Hepatocyte (in vitro differentiated cells): Measurements from ENCODE around the gene PTPN14.

ENCODE experiments used
- EZH2 ChIP-seq: fragments of 200-600 bp; sonication (generic); IDR thresholded peaks from 2 replicates; pipeline ENCODE4 v1.6.1; 2016; ENCODE audit warnings: antibody characterized with exemption, mild to moderate bottlenecking, borderline replicate concordance
- EZH2phosphoT487 ChIP-seq: fragments of 200-600 bp; sonication (generic); IDR thresholded peaks from one replicate; pipeline ENCODE4 v1.6.1; 2018; ENCODE audit warnings: antibody characterized with exemption, mild to moderate bottlenecking, low read depth, moderate library complexity; ENCODE audit not compliant: unreplicated experiment, severe bottlenecking
- TF ChIP-seq, protein P1 (sequence below): fragments of 200-600 bp; sonication (generic); IDR thresholded peaks from 2 replicates; pipeline ENCODE4 v1.5.1; 2016; ENCODE audit warnings: antibody characterized with exemption, mild to moderate bottlenecking; ENCODE audit not compliant: poor library complexity

DNA sequence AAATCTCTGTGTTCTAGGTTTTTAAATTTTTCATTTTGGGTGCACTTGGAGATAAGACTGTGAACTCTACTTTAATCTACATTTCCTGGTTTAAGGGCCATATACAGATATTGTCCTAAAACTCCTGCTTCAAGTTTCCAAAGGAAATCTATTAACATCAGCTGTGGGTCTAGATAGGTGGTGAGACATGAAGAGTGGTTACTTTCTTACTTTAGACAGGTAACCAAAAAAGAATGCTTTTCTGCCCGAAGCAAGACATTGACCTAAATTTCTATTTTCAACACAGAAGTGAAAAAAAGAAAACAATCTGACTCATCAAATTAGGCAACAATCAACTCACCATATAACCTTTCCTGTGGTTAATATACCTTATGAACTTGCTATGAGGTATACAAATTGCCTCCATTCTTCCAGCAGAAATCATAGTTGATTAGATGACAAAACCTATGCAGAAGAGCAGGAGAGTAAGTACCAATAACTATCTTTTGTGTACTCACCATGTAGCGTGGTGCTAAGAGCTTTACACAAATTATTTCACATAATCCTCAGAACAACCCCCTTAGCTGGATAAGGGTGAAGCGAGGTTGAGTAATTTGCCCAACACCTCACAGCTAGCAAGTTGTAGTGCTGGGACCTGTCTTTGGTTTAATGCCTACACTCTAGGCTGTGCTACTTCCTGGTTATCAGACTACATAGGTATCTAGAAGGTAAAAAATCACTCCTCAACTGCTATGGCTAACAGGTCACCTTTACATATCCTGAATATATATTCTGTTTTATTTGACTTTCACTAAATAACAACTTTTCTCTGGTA lies 23.4 kb upstream of the PTPN14 start:
- TF ChIP-seq, protein P1, sequence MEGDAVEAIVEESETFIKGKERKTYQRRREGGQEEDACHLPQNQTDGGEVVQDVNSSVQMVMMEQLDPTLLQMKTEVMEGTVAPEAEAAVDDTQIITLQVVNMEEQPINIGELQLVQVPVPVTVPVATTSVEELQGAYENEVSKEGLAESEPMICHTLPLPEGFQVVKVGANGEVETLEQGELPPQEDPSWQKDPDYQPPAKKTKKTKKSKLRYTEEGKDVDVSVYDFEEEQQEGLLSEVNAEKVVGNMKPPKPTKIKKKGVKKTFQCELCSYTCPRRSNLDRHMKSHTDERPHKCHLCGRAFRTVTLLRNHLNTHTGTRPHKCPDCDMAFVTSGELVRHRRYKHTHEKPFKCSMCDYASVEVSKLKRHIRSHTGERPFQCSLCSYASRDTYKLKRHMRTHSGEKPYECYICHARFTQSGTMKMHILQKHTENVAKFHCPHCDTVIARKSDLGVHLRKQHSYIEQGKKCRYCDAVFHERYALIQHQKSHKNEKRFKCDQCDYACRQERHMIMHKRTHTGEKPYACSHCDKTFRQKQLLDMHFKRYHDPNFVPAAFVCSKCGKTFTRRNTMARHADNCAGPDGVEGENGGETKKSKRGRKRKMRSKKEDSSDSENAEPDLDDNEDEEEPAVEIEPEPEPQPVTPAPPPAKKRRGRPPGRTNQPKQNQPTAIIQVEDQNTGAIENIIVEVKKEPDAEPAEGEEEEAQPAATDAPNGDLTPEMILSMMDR = no peak
- no peak for TF ChIP-seq EZH2
- no peak for TF ChIP-seq EZH2phosphoT487
